HEK293 (cell line): Measurements from ENCODE around the gene NECAB2.

Experiments used
- AEBP2 ChIP-seq: fragments of 450-650 bp; formaldehyde crosslinking; IDR thresholded peaks from 2 replicates; pipeline ENCODE4 v1.5.1; 2016; ENCODE audit warnings: missing biosample characterization, missing genetic modification characterization, borderline replicate concordance
- BCL11A ChIP-seq: fragments of 450-650 bp; formaldehyde crosslinking; IDR thresholded peaks from 2 replicates; pipeline ENCODE4 v1.5.1; 2016; ENCODE audit warnings: low read depth, missing biosample characterization, missing genetic modification characterization
- EGR2 ChIP-seq: fragments of 450-650 bp; formaldehyde crosslinking; IDR thresholded peaks from 2 replicates; pipeline ENCODE4 v1.5.1; 2016; ENCODE audit warnings: low read depth, missing biosample characterization, missing genetic modification characterization
- FEZF1 ChIP-seq: fragments of 450-650 bp; formaldehyde crosslinking; IDR thresholded peaks from 2 replicates; pipeline ENCODE4 v1.5.1; 2016; ENCODE audit warnings: missing biosample characterization, missing genetic modification characterization
- GFI1B ChIP-seq: fragments of 450-650 bp; formaldehyde crosslinking; IDR thresholded peaks from 2 replicates; pipeline ENCODE4 v1.5.1; 2016; ENCODE audit warnings: missing biosample characterization, missing genetic modification characterization
- GLIS1 ChIP-seq: fragments of 450-650 bp; formaldehyde crosslinking; IDR thresholded peaks from 2 replicates; pipeline ENCODE4 v1.5.1; 2016; ENCODE audit warnings: missing biosample characterization, missing genetic modification characterization
- HOXC10 ChIP-seq: sonication (generic); formaldehyde crosslinking; IDR thresholded peaks from 2 replicates; pipeline ENCODE4 v1.8.1; 2023; ENCODE audit warnings: mild to moderate bottlenecking, missing genetic modification reagents
- INSM2 ChIP-seq: fragments of 450-650 bp; formaldehyde crosslinking; IDR thresholded peaks from 2 replicates; pipeline ENCODE4 v1.5.1; 2016; ENCODE audit warnings: missing biosample characterization, missing genetic modification characterization
- KLF16 ChIP-seq: fragments of 450-650 bp; formaldehyde crosslinking; IDR thresholded peaks from 2 replicates; pipeline ENCODE4 v1.5.1; 2017; ENCODE audit warnings: missing biosample characterization, missing genetic modification characterization
- KLF7 ChIP-seq: fragments of 450-650 bp; formaldehyde crosslinking; IDR thresholded peaks from 2 replicates; pipeline ENCODE4 v1.5.1; 2016; ENCODE audit warnings: missing biosample characterization, missing genetic modification characterization, borderline replicate concordance
- MEIS1 ChIP-seq: sonication (generic); formaldehyde crosslinking; IDR thresholded peaks from 2 replicates; pipeline ENCODE4 v1.8.1; 2022; ENCODE audit warnings: missing genetic modification reagents, mild to moderate bottlenecking, borderline replicate concordance
- MZF1 ChIP-seq: fragments of 450-650 bp; formaldehyde crosslinking; IDR thresholded peaks from 2 replicates; pipeline ENCODE4 v1.5.1; 2017; ENCODE audit warnings: missing biosample characterization, missing genetic modification characterization, borderline replicate concordance
- YY1 ChIP-seq: fragments of 450-650 bp; formaldehyde crosslinking; IDR thresholded peaks from 2 replicates; pipeline ENCODE4 v1.5.1; 2018; ENCODE audit warnings: missing biosample characterization, missing genetic modification characterization
- ZBTB6 ChIP-seq: fragments of 450-650 bp; formaldehyde crosslinking; IDR thresholded peaks from 2 replicates; pipeline ENCODE4 v1.5.1; 2017; ENCODE audit warnings: missing biosample characterization, missing genetic modification characterization
- ZIC2 ChIP-seq: fragments of 450-650 bp; formaldehyde crosslinking; IDR thresholded peaks from 2 replicates; pipeline ENCODE4 v1.5.1; 2016; ENCODE audit warnings: missing biosample characterization, missing genetic modification characterization
- ZNF10 ChIP-seq: fragments of 450-650 bp; formaldehyde crosslinking; IDR thresholded peaks from 2 replicates; pipeline ENCODE4 v1.5.1; 2017; ENCODE audit warnings: missing biosample characterization, missing genetic modification characterization
- ZNF133 ChIP-seq: fragments of 450-650 bp; formaldehyde crosslinking; IDR thresholded peaks from 2 replicates; pipeline ENCODE4 v1.5.1; 2016; ENCODE audit warnings: missing biosample characterization, missing genetic modification characterization
- ZNF184 ChIP-seq: fragments of 450-650 bp; IDR thresholded peaks from 2 replicates; pipeline ENCODE4 v1.5.1; 2018; ENCODE audit warnings: missing biosample characterization, mild to moderate bottlenecking, missing genetic modification characterization
- ZNF19 ChIP-seq: fragments of 450-650 bp; formaldehyde crosslinking; IDR thresholded peaks from 2 replicates; pipeline ENCODE4; 2016; ENCODE audit warnings: missing biosample characterization, missing genetic modification characterization, low read depth
- ZNF341 ChIP-seq: fragments of 450-650 bp; formaldehyde crosslinking; IDR thresholded peaks from 2 replicates; pipeline ENCODE4; 2016; ENCODE audit warnings: low read depth, missing biosample characterization, missing genetic modification characterization
- ZNF350 ChIP-seq: fragments of 450-650 bp; formaldehyde crosslinking; IDR thresholded peaks from 2 replicates; pipeline ENCODE4 v1.5.0; 2017; ENCODE audit warnings: missing biosample characterization, mild to moderate bottlenecking, missing genetic modification characterization
- ZNF354C ChIP-seq: fragments of 450-650 bp; formaldehyde crosslinking; IDR thresholded peaks from 2 replicates; pipeline ENCODE4 v1.5.1; 2016; ENCODE audit warnings: missing biosample characterization, missing genetic modification characterization, low read depth, borderline replicate concordance
- ZNF362 ChIP-seq: fragments of 450-650 bp; formaldehyde crosslinking; IDR thresholded peaks from 2 replicates; pipeline ENCODE4 v1.5.1; 2016; ENCODE audit warnings: missing biosample characterization, missing genetic modification characterization
- ZNF433 ChIP-seq: fragments of 450-650 bp; formaldehyde crosslinking; IDR thresholded peaks from 2 replicates; pipeline ENCODE4 v1.5.1; 2016; ENCODE audit warnings: missing biosample characterization, missing genetic modification characterization, low read depth
- ZNF449 ChIP-seq: fragments of 450-650 bp; formaldehyde crosslinking; IDR thresholded peaks from 2 replicates; pipeline ENCODE4 v1.5.1; 2017; ENCODE audit warnings: missing biosample characterization, mild to moderate bottlenecking, missing genetic modification characterization, moderate library complexity
- ZNF48 ChIP-seq: fragments of 450-650 bp; formaldehyde crosslinking; IDR thresholded peaks from 2 replicates; pipeline ENCODE4 v1.5.1; 2016; ENCODE audit warnings: missing biosample characterization, missing genetic modification characterization
- ZNF548 ChIP-seq: fragments of 450-650 bp; formaldehyde crosslinking; IDR thresholded peaks from 2 replicates; pipeline ENCODE4 v1.5.1; 2016; ENCODE audit warnings: missing biosample characterization, missing genetic modification characterization
- ZNF560 ChIP-seq: fragments of 450-650 bp; formaldehyde crosslinking; IDR thresholded peaks from 2 replicates; pipeline ENCODE4 v1.5.1; 2017; ENCODE audit warnings: missing biosample characterization, missing genetic modification characterization, borderline replicate concordance
- ZNF596 ChIP-seq: fragments of 450-650 bp; IDR thresholded peaks from 2 replicates; pipeline ENCODE4 v1.5.0; 2018; ENCODE audit warnings: missing biosample characterization, mild to moderate bottlenecking, missing genetic modification characterization, moderate library complexity
- ZNF664 ChIP-seq: fragments of 450-650 bp; formaldehyde crosslinking; IDR thresholded peaks from 2 replicates; pipeline ENCODE4 v1.5.1; 2016; ENCODE audit warnings: missing biosample characterization, missing genetic modification characterization
- ZNF701 ChIP-seq: fragments of 450-650 bp; formaldehyde crosslinking; IDR thresholded peaks from 2 replicates; pipeline ENCODE4 v1.5.1; 2016; ENCODE audit warnings: missing biosample characterization, missing genetic modification characterization
- ZNF777 ChIP-seq: fragments of 450-650 bp; formaldehyde crosslinking; IDR thresholded peaks from 2 replicates; pipeline ENCODE4 v1.5.1; 2017; ENCODE audit warnings: missing biosample characterization, missing genetic modification characterization, borderline replicate concordance
- ZSCAN30 ChIP-seq: fragments of 450-650 bp; IDR thresholded peaks from 2 replicates; pipeline ENCODE4 v1.5.1; 2018; ENCODE audit warnings: missing biosample characterization, mild to moderate bottlenecking, missing genetic modification characterization, moderate library complexity
- ZSCAN4 ChIP-seq: fragments of 450-650 bp; formaldehyde crosslinking; IDR thresholded peaks from 2 replicates; pipeline ENCODE4 v1.5.1; 2017; ENCODE audit warnings: missing biosample characterization, missing genetic modification characterization

Gene NECAB2

GRCh38 chr16:83967838-83968305, at the start of gene NECAB2 (continued):
- TF ChIP-seq MEIS1 (CRISPR knock-in tag) = no peak
- no peak for TF ChIP-seq ZNF354C
- TF ChIP-seq ZSCAN30 (tag by site-specific recombination) = no peak
- TF ChIP-seq GFI1B = no peak
- no peak for TF ChIP-seq ZNF548 (tag by site-specific recombination)
- TF ChIP-seq ZNF48 (tag by site-specific recombination) = no peak
- no peak for TF ChIP-seq FEZF1
- no peak for TF ChIP-seq HOXC10 (CRISPR knock-in tag)
- no peak for TF ChIP-seq ZSCAN4
- no peak for TF ChIP-seq ZNF19
- TF ChIP-seq ZNF133 = 0 out of 2 replicates have a peak, but pooled peaks have one; percentile 27
- no peak for TF ChIP-seq ZNF350 (tag by site-specific recombination)
- no peak for TF ChIP-seq ZNF664 (tag by site-specific recombination)
- TF ChIP-seq KLF16 (tag by site-specific recombination) = peak; percentile 71; the same call in 1 of the 2 replicates
- no peak for TF ChIP-seq AEBP2
- no peak for TF ChIP-seq YY1 (tag by site-specific recombination)
- no peak for TF ChIP-seq ZNF433 (tag by site-specific recombination)
- no peak for TF ChIP-seq INSM2 (tag by site-specific recombination)
- TF ChIP-seq ZBTB6 = no peak
- TF ChIP-seq ZNF560 (tag by site-specific recombination) = no peak
- no peak for TF ChIP-seq ZNF449 (tag by site-specific recombination)
- TF ChIP-seq ZNF184 (tag by site-specific recombination) = no peak
- no peak for TF ChIP-seq BCL11A
- no peak for TF ChIP-seq ZNF701 (tag by site-specific recombination)
- no peak for TF ChIP-seq ZNF10 (tag by site-specific recombination)
- no peak for TF ChIP-seq ZNF362
- no peak for TF ChIP-seq ZNF596
- no peak for TF ChIP-seq ZNF341 (tag by site-specific recombination)
- peak; percentile 76; the same call in 1 of the 2 replicates for TF ChIP-seq ZNF777 (tag by site-specific recombination)
- TF ChIP-seq KLF7 (tag by site-specific recombination) = 0 out of 2 replicates have a peak, but pooled peaks have one; percentile 20
- TF ChIP-seq EGR2 (tag by site-specific recombination) = peak; percentile 96
- no peak for TF ChIP-seq MZF1
- no peak for TF ChIP-seq ZIC2
- TF ChIP-seq GLIS1 (tag by site-specific recombination) = no peak
